HG02763 (cell line): ENCODE measurements around the gene SPPL3.
"Not testable (repeated sequence)": the region's sequence is repeated elsewhere in the genome, so short reads cannot be mapped to it uniquely, and the experiment has no call there.

Experiments
- ATAC-seq: cut with Tn5 transposase; IDR thresholded peaks from one replicate; pipeline ENCODE4 v1.9.1; 2021; ENCODE audit warnings: mild to moderate bottlenecking, moderate library complexity; ENCODE audit not compliant: unreplicated experiment

The SPPL3 gene

GRCh38 chr12:120821878-120822277, 82.3 kb downstream of the SPPL3 start:
- ATAC-seq = no peak

DNA sequence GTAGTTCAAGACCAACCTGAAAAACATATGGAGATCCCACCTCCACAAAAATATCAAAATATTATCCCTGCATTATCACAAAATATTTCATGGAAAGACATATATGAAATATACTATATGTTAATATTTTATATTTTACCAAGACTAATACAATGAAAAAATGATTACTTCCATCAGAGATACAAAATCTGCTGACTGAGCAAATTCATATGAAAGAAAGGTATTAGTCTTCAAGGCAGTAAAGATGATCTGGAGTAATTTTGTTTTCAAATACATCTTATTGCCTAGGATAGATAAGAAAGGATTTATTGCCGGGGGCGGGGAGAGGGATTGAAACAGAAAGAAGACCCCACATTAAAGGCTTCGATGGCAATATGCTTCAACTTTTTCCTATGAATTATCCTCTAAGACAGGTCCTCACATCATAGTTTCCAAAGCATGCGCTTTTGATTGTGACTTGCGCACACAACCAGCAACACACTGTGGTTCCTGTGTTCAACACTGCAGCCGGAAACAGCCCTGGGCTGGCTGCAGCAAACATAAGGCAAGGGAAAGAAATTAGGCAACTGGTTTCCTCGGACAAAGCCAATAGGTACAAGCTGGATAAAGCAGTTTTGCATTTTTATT, 83.2 kb downstream of the SPPL3 start:
- ATAC-seq = no peak

- ATAC-seq = no peak
Measured at GRCh38 chr12:120818416-120818815, 85.7 kb downstream of the SPPL3 start.

GRCh38 chr12:120817559-120818330, 86.4 kb downstream of the SPPL3 start:
- no peak for ATAC-seq

DNA sequence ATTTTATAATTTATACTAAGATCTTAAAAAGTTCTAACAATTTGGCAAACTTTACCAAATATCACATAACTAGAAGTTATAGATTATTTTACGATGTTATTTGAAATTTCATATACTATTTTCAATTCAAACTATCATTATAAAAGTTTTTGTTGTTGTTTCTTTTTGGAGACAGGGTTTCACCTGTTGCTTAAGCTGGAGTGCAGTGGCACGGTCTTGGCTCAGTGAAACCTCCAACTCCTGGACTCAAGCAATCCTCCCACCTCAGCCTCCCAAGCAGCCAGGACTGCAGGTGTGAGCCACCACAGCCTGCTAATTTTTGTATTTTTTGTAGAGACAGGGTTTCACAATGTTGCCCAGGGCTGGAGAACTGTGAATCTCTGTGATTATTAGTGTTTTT, 87.8 kb downstream of the SPPL3 start:
- ATAC-seq = no peak

DNA sequence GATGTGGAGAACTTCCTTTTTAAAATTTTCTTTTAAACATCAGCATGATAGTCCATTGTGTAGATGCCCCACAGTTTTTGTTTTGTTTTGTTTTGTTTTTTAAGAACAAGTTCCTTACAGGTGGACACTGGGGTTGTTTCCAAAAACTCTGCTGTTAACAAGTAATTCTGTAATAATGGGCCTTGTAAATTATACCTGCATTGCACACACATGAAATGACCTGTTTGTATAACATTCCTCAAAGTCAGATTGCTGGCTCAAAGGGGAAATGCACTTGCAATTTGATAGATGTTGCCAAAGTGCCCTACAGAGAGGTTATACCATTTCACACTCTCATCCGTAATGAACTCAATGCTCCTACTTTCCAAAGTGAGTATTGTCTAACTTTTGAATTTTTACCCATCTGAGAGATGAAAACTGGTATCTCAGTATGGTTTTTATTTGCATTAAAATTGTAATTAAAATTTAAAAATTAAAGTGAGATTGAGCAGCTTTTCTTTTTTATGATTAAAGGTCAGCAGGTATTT, 89.2 kb downstream of the SPPL3 start:
- no peak for ATAC-seq

DNA sequence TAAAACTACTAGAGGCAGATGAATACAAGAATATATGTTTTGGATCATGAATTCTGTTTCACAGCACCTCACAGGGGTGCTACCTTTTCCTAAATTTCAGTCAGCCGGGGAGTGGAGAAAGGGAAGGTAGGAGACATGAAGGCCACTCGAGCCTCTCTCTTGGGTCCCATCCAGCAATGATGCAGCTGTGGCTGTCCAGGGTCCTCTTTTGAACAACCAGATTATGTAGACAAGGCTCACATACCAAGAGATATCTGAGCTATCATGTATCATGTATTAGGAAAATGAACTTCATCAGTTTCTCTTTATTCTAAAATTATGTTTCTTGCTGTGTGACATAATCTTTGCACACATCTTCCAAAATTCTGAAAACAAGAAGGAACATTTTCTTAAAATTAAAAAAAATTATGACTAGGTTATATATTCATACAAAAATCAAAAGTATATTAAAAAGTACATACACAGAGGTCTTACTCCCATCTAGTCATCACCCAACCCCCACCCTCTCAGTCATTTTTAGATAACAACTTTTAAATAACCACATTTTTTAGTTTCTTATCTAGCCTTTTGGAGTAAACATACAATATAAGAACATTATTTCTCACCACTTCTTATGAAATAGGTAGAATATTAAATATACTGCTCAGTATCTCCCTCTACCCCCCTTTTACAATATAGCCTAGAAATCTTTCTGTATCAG, 89.8 kb downstream of the SPPL3 start:
- ATAC-seq = no peak

DNA sequence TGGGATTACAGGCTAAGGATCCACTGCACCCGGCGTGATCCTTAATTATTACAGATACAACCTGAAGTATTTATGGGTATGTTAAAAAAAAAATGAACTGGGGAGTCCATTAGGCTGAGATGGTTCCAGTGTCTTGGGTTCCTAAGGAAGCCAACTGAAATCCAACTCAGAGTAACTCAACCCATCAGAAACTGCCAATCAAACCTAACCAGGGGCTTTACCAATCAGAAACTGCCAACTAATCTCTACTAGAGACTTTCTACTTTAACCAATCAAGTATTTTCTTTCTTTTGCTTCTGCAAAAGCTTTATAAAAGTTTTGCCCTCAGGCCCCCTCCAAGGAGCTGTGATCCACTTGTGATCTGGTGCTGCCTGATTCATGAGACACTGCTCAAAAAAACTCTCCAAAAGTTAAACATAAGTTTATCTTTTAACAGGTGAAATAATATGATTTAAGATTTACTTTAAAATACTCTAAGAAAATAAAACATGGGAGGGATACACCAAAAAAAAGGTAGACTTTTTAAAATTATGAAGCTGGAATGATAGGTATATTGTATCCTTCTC, 90.5 kb downstream of the SPPL3 start:
- ATAC-seq = no peak

GRCh38 chr12:120810021-120810420, 94.1 kb downstream of the SPPL3 start:
- ATAC-seq = no peak

GRCh38 chr12:120804428-120804827, 99.7 kb downstream of the SPPL3 start:
- ATAC-seq = no peak

DNA sequence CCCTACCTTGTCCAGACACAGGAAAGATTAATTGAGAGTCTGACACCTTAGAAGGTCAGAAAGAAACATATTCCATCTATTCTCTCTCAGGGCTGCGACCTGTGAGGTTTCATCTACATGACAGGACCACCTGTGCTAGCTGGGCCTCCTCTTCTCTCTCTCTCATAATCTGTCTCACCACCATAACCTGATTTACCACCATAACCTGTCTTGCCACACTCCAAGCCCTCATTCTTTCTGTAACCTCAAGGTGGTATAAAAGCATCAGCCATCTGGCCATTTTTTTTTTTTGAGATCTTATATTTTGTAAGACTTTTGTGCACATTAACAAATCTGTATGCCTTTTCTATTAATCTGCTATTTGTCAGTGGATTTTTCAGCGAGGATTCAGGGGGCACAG, 103.0 kb downstream of the SPPL3 start:
- ATAC-seq = no peak

GRCh38 chr12:120800665-120801064, 103.5 kb downstream of the SPPL3 start:
- ATAC-seq = no peak

- no peak for ATAC-seq
Measured at GRCh38 chr12:120799243-120800045, 104.7 kb downstream of the SPPL3 start.

DNA sequence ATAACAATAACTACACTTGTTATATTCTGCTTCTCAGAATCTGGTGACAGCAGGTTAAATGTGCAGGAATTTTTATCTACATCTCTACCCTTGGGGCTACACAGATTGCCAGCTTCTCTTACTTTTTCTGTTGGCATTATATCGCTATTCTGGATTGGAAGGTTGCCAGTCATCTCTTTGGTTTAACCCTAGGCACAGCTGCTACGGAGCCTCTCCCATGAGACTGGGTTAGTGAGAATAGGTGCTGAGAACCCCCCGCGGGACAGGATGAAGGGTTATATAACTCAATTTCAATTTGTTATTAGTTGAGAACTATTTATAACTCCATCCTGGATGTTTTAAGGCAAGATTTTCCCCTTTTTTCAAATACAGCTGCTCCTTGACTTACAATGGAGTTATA, 105.5 kb downstream of the SPPL3 start:
- ATAC-seq = no peak

- ATAC-seq = no peak
Measured at GRCh38 chr12:120797677-120798642, 106.2 kb downstream of the SPPL3 start.

GRCh38 chr12:120795441-120796178, 108.5 kb downstream of the SPPL3 start:
- ATAC-seq = no peak

DNA sequence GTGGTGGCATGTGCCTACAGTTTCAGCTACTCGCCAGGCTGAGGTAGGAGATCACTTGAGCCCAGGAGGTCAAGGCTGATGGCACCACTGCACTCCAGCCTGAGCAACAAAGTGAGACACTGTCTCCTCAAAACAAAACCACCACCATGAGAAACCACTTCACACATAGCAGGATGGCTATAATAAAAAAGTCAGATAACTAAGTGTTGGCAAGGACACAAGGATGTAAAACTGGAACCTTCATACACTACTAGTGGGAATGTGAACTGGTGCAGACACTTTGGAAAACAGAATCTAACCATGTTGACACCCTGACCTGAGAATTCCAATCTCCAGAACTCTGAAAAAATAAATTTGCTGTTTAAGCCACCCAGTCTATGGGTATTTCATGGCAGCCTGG, 110.8 kb downstream of the SPPL3 start:
- no peak for ATAC-seq

DNA sequence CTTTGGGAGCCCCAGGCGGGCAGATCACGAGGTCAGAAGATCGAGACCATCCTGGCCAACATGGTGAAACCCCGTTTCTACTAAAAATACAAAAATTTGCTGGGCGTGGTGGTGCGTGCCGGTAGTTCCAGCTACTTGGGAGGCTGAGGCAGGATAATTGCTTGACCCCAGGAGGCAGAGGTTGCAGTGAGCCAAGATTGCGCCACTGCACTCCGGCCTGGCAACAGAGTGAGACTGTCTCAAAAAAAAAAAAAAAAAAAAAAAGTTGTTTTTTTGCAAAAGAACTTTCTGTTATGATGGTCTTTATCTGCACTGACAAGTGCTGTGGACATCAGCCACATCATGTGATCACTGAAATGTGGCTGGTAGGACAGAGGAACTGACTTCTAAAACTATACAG, 111.7 kb downstream of the SPPL3 start:
- not testable (repeated sequence) for ATAC-seq

DNA sequence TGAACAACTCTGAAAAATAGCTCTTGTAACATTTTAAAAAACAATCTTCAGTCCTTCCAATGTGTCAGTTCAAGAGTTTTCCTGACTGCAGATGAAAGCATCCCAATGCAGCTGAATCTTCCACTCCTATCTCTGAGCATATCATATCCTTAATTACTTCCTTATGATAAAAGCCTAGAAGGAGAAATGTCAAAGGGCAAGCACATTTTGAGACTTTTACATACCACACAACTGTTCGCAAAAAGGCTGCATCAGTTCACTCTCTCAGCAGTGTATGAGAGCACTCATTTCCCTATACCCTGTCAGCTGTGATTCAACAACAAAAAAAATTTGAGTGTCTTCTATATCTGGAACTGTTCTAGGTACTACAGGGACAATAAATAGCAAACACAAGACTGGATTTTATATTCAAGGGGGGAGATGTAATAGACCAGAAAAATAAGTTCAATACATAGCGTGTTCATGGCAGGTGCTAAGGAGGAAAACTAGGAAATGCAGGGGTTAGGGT, 112.4 kb downstream of the SPPL3 start:
- ATAC-seq = no peak
